HEK293 (cell line): ENCODE results near the gene CANT1.
"Not testable (repeated sequence)": the region's sequence is repeated elsewhere in the genome, so short reads cannot be mapped to it uniquely, and the experiment has no call there.

Source experiments
- EGR2 ChIP-seq: fragments of 450-650 bp; formaldehyde crosslinking; IDR thresholded peaks from 2 replicates; pipeline ENCODE4 v1.5.1; 2016; ENCODE audit warnings: low read depth, missing biosample characterization, missing genetic modification characterization
- MEIS1 ChIP-seq: sonication (generic); formaldehyde crosslinking; IDR thresholded peaks from 2 replicates; pipeline ENCODE4 v1.8.1; 2022; ENCODE audit warnings: missing genetic modification reagents, mild to moderate bottlenecking, borderline replicate concordance
- OSR2 ChIP-seq: fragments of 450-650 bp; formaldehyde crosslinking; IDR thresholded peaks from 2 replicates; pipeline ENCODE4 v1.5.1; 2016; ENCODE audit warnings: missing biosample characterization, missing genetic modification characterization
- TRIM28 ChIP-seq: IDR thresholded peaks from 2 replicates; pipeline ENCODE4 v1.6.1; 2011; ENCODE audit warnings: low read length, control low read depth, borderline replicate concordance
- YY1 ChIP-seq: fragments of 450-650 bp; formaldehyde crosslinking; IDR thresholded peaks from 2 replicates; pipeline ENCODE4 v1.5.1; 2018; ENCODE audit warnings: missing biosample characterization, missing genetic modification characterization
- ZFP41 ChIP-seq: fragments of 450-650 bp; formaldehyde crosslinking; IDR thresholded peaks from 2 replicates; pipeline ENCODE4 v1.5.1; 2016; ENCODE audit warnings: missing biosample characterization, missing genetic modification characterization, borderline replicate concordance
- ZNF274 ChIP-seq, 2 experiments: fragments of 200-500 bp in 1 of 2; fragments of 450-650 bp in 1 of 2; sonication (Bioruptor generic) in 1 of 2; formaldehyde crosslinking in 1 of 2; IDR thresholded peaks; 2 replicates each; pipeline versions ENCODE4 v1.5.1 to v1.6.1; 2014 to 2016; ENCODE audit warnings: borderline replicate concordance in 1 of 2, inconsistent platforms in 1 of 2, low read length in 1 of 2, missing biosample characterization in 1 of 2, missing genetic modification characterization in 1 of 2
- ZNF530 ChIP-seq: fragments of 450-650 bp; formaldehyde crosslinking; IDR thresholded peaks from 2 replicates; pipeline ENCODE4 v1.5.1; 2016; ENCODE audit warnings: low read depth, missing biosample characterization, missing genetic modification characterization
- ZNF558 ChIP-seq: fragments of 450-650 bp; formaldehyde crosslinking; IDR thresholded peaks from 2 replicates; pipeline ENCODE4 v1.5.1; 2016; ENCODE audit warnings: missing biosample characterization, missing genetic modification characterization
- ZNF747 ChIP-seq: fragments of 450-650 bp; formaldehyde crosslinking; IDR thresholded peaks from 2 replicates; pipeline ENCODE4 v1.5.1; 2016; ENCODE audit warnings: missing biosample characterization, missing genetic modification characterization
- TF ChIP-seq, protein P1 (sequence below): sonication (generic); formaldehyde crosslinking; IDR thresholded peaks from 2 replicates; pipeline ENCODE4 v1.8.1; 2022; ENCODE audit warnings: mild to moderate bottlenecking, moderate library complexity, missing genetic modification reagents
- TF ChIP-seq, protein P2 (sequence below): fragments of 450-650 bp; formaldehyde crosslinking; IDR thresholded peaks from 2 replicates; pipeline ENCODE4 v1.5.1; 2016; ENCODE audit warnings: missing biosample characterization, missing genetic modification characterization
- TF ChIP-seq, protein P3 (sequence below): fragments of 450-650 bp; formaldehyde crosslinking; IDR thresholded peaks from 2 replicates; pipeline ENCODE4 v1.5.1; 2016; ENCODE audit warnings: missing biosample characterization, missing genetic modification characterization

DNA sequence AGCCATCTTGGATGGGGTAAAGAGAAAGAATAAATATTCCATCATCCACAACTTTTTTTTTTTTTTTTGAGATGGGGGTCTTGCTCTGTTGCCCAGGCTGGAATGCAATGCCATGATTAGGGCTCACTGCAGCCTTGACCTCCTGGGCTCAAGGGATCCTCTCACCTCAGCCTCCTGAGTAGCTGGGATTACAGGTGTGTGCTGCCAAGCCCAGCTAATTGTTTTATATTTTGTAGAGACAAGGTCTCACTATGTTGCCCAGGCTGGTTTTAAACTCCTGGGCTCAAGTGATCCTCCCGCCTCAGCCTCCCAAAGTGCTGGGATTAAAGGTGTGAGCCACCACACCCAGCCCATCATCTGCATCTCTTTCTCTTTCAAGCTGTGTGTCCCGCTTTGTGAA, 12.4 kb upstream of the CANT1 start:
- TF ChIP-seq, protein P1, sequence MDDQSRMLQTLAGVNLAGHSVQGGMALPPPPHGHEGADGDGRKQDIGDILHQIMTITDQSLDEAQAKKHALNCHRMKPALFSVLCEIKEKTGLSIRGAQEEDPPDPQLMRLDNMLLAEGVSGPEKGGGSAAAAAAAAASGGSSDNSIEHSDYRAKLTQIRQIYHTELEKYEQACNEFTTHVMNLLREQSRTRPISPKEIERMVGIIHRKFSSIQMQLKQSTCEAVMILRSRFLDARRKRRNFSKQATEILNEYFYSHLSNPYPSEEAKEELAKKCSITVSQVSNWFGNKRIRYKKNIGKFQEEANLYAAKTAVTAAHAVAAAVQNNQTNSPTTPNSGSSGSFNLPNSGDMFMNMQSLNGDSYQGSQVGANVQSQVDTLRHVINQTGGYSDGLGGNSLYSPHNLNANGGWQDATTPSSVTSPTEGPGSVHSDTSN: not testable (repeated sequence)
- TF ChIP-seq OSR2 (tag by site-specific recombination); ZNF530 (tag by site-specific recombination); ZNF558 (tag by site-specific recombination); TRIM28; ZFP41; ZNF274 (IDR thresholded peaks at IDR 0.05; ENCODE audit: low read length); ZNF274 (tag by site-specific recombination; IDR thresholded peaks at IDR 0.05; ENCODE audit: borderline replicate concordance); ZNF747 (tag by site-specific recombination); MEIS1 (CRISPR knock-in tag); YY1 (tag by site-specific recombination); EGR2 (tag by site-specific recombination): not testable (repeated sequence)
- TF ChIP-seq, protein P2, sequence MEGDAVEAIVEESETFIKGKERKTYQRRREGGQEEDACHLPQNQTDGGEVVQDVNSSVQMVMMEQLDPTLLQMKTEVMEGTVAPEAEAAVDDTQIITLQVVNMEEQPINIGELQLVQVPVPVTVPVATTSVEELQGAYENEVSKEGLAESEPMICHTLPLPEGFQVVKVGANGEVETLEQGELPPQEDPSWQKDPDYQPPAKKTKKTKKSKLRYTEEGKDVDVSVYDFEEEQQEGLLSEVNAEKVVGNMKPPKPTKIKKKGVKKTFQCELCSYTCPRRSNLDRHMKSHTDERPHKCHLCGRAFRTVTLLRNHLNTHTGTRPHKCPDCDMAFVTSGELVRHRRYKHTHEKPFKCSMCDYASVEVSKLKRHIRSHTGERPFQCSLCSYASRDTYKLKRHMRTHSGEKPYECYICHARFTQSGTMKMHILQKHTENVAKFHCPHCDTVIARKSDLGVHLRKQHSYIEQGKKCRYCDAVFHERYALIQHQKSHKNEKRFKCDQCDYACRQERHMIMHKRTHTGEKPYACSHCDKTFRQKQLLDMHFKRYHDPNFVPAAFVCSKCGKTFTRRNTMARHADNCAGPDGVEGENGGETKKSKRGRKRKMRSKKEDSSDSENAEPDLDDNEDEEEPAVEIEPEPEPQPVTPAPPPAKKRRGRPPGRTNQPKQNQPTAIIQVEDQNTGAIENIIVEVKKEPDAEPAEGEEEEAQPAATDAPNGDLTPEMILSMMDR: not testable (repeated sequence)
- TF ChIP-seq, protein P3, sequence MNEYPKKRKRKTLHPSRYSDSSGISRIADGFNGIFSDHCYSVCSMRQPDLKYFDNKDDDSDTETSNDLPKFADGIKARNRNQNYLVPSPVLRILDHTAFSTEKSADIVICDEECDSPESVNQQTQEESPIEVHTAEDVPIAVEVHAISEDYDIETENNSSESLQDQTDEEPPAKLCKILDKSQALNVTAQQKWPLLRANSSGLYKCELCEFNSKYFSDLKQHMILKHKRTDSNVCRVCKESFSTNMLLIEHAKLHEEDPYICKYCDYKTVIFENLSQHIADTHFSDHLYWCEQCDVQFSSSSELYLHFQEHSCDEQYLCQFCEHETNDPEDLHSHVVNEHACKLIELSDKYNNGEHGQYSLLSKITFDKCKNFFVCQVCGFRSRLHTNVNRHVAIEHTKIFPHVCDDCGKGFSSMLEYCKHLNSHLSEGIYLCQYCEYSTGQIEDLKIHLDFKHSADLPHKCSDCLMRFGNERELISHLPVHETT: not testable (repeated sequence)
